GM10266 (cell line): ENCODE results near the gene DOC2B.

Experiments used
- DNase-seq: peaks from one replicate; pipeline ENCODE4 v3.0.0; 2012; ENCODE audit errors: extremely low spot score
- TF ChIP-seq, protein P1 (sequence below): IDR thresholded peaks from 2 replicates; pipeline ENCODE4 v1.5.1; 2012; ENCODE audit warnings: mild to moderate bottlenecking, low read depth; ENCODE audit not compliant: control insufficient read depth, insufficient read depth; ENCODE audit errors: missing control alignments

Gene DOC2B

GRCh38 chr17:156946-157345, 24.5 kb downstream of the DOC2B start:
- DNase-seq, result no peak
- TF ChIP-seq, protein P1, sequence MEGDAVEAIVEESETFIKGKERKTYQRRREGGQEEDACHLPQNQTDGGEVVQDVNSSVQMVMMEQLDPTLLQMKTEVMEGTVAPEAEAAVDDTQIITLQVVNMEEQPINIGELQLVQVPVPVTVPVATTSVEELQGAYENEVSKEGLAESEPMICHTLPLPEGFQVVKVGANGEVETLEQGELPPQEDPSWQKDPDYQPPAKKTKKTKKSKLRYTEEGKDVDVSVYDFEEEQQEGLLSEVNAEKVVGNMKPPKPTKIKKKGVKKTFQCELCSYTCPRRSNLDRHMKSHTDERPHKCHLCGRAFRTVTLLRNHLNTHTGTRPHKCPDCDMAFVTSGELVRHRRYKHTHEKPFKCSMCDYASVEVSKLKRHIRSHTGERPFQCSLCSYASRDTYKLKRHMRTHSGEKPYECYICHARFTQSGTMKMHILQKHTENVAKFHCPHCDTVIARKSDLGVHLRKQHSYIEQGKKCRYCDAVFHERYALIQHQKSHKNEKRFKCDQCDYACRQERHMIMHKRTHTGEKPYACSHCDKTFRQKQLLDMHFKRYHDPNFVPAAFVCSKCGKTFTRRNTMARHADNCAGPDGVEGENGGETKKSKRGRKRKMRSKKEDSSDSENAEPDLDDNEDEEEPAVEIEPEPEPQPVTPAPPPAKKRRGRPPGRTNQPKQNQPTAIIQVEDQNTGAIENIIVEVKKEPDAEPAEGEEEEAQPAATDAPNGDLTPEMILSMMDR, result no peak

DNA sequence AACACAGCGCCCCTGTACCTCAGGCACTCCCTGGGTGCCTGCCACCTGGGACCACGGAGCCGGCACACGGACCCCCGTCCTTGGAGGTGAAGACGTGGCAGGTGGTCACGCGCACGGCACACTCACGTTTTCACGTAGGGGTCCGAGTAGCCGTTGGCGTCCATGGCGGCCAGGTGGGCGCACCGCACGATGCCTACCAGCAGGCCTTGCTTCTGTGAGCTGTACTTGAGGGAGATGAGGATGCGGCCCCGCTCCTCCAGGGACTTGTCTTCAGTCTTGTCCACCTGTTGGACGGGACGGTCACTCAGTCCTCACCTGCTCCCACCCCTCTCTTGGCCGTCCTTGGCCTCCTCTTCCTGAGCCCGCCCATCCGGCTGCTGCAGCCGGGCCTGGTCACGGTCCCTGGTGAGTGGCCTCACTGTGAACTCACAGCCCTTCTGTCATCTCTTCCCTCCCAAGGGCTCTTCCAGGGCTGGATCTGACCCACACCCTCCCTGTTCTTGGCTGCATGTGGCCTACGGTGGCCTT, 25.3 kb downstream of the DOC2B start:
- no peak for DNase-seq
- TF ChIP-seq, protein P1, result no peak

DNA sequence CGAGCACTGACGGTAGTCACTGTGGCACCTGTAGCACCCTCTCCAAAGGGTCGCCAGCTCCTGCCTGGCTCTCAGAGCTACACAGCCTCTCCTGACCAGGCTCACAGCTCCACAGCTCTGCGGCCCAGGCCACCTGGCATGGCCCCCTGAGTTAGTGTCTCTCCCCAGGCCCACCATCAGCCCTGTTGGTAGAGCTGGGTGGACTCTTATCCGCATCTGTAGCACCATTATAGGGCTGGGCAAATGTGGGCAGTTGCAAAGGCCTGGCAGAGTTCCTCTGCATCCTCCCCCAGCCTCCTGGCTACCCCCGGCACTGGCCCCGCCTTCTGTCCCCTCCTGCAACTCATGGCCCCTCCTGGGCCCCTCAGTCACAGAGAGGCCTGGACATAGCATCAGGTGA, 25.9 kb downstream of the DOC2B start:
- TF ChIP-seq, protein P1, result no peak
- DNase-seq, result no peak

DNA sequence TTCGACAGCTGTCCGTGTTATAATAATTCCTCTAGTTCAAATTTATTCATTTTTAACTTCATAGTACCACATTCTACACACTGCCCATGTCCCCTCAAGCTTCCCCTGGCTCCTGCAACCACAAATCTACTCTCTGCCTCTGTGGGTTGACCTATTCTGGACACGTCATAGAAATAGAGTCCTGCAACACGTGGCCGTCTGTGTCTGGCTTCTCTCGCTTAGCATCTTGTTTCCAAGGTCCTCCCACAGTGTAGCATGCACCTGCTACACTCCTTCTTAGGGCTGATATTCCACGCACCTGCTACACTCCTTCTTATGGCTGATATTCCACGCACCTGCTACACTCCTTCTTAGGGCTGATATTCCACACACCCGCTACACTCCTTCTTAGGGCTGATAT, 27.6 kb downstream of the DOC2B start:
- TF ChIP-seq, protein P1, result no peak
- DNase-seq, result no peak

GRCh38 chr17:152860-153420, 28.5 kb downstream of the DOC2B start:
- DNase-seq, result no peak
- TF ChIP-seq, protein P1, result no peak

DNA sequence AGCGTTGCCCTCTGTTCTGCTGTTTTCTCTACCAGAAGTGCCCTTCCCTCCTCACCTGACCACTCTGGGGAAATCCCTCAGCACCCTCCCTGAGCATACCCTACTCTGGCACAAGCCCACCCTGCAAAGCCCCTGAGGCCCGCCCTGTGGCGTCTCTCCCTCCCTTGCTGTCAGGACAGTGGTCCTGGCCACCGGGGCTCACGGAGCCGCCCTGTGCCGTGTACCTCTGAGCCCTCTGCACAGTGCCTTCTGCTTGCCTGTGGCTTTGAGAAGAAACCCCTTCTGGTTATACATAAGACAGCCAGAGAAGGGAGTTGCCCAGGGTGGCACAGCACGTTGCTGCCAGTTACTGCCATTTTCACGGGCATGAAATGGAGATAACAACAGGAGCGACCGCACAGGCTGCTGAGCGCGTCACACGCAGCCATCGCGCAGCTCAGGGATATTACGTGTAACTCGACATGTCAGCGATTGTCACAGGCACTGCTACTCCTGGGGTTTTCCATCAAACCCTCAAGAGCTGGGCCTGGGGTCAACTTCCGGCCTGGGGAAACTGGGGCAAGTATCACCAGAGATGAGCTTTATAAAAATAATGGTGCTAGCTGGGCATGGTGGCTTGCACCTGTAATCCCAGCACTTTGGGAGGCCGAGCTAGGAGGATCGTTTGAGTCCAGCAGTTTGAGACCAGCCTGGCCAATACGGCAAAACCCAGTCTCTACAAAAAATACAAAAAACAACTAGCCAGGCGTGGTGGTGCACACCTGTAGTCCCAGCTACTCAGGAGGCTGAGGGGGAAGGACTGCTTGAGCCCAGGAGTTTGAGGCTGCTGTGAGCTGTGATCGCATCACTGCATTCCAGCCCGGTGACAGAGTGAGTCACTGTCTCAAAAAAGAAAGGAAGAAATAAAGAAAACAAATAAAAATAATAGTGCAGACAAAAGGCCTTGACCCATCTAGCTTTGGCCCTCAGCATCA, 29.3 kb downstream of the DOC2B start:
- TF ChIP-seq, protein P1, result no peak
- no peak for DNase-seq

GRCh38 chr17:151004-151403, 30.4 kb downstream of the DOC2B start:
- TF ChIP-seq, protein P1, result no peak
- no peak for DNase-seq
